H1 (cell line): ENCODE results near the gene NAP1L5. TPM values are rescaled to one million over a fixed set of nuclear protein-coding genes. Genes with fewer than 3 reads are reported as not detected.

Experiments used
- KDM5A ChIP-seq: fragments of 200-600 bp; IDR thresholded peaks from 2 replicates; pipeline ENCODE4 v1.7.1; 2012; ENCODE audit warnings: mild to moderate bottlenecking, low read length, inconsistent platforms, mixed read lengths
- RXRA ChIP-seq: IDR thresholded peaks from 2 replicates; pipeline ENCODE4 v1.6.1; 2011; ENCODE audit warnings: low read depth, mild to moderate bottlenecking, low read length, moderate library complexity; ENCODE audit not compliant: insufficient read depth
- polyA plus RNA-seq, 7 experiments: library from polyadenylated mRNA; depleted of rRNA in 3 of 7; stranded (reverse) in 5 of 7; unstranded in 2 of 7; fragments of >200 nt in 5 of 7; fragments of 200-250 nt in 2 of 7; gene quantifications; 1 replicate in 5 of 7; 2 replicates in 1 of 7; 4 replicates in 1 of 7; pipeline versions ENCODE4 v1.2.1 to v1.2.3, GENCODE V29; 2011 to 2013; ENCODE audit warnings: missing spikeins in 2 of 7, mixed read lengths in 2 of 7
- total RNA-seq: library from RNA; stranded (reverse); fragmentation: NEBNext Ultra II Directional; extraction: Animal tissue kit (Norgen Biotek cat#: 25700); gene quantifications from 2 replicates; pipeline ENCODE4 v1.2.1, GENCODE V29; 2021
- TF ChIP-seq, protein P1 (sequence below): fragments of 300-600 bp; sonication (generic); IDR thresholded peaks from 2 replicates; pipeline ENCODE4 v1.7.1; 2012; ENCODE audit warnings: low read length, moderate library complexity, mild to moderate bottlenecking, inconsistent platforms; ENCODE audit not compliant: insufficient replicate concordance

The NAP1L5 gene
- total and polyA plus RNA-seq, 2 of the 8 experiments (the other 6 are each of a cell fraction or from before 2014, with no cell fraction given) = 1.3 to 2.7 TPM

DNA sequence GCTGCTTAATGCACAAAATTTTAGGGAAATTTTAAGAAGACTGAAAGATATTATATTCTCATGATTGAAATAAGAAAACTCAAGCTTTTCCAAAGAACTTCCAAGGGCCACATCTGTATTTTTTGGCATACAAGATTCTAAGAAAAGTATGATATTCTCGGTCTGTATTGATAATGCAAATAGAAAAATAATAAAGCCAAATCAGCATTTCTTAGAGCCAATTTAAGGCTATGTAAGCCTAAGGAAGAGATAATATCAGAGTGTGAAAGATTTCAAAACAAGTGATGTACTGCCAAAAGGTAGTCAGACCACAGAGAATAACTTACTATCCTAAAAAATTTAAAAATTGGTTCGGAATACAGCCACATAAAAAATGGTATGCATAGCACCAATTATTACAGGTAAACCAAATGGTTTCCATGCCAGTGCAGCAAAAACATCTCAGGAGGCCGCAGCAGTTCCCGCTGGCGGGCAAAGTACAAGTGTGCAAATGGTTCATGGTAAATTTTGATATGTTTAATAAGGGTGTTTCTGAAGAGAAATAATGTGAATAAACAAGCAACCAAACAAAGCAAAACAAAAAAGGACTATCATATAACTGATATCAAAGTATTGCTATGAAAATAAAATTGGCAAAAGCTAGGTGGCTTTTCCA lies 35.2 kb upstream of the NAP1L5 start (continued):
- TF ChIP-seq, protein P1, sequence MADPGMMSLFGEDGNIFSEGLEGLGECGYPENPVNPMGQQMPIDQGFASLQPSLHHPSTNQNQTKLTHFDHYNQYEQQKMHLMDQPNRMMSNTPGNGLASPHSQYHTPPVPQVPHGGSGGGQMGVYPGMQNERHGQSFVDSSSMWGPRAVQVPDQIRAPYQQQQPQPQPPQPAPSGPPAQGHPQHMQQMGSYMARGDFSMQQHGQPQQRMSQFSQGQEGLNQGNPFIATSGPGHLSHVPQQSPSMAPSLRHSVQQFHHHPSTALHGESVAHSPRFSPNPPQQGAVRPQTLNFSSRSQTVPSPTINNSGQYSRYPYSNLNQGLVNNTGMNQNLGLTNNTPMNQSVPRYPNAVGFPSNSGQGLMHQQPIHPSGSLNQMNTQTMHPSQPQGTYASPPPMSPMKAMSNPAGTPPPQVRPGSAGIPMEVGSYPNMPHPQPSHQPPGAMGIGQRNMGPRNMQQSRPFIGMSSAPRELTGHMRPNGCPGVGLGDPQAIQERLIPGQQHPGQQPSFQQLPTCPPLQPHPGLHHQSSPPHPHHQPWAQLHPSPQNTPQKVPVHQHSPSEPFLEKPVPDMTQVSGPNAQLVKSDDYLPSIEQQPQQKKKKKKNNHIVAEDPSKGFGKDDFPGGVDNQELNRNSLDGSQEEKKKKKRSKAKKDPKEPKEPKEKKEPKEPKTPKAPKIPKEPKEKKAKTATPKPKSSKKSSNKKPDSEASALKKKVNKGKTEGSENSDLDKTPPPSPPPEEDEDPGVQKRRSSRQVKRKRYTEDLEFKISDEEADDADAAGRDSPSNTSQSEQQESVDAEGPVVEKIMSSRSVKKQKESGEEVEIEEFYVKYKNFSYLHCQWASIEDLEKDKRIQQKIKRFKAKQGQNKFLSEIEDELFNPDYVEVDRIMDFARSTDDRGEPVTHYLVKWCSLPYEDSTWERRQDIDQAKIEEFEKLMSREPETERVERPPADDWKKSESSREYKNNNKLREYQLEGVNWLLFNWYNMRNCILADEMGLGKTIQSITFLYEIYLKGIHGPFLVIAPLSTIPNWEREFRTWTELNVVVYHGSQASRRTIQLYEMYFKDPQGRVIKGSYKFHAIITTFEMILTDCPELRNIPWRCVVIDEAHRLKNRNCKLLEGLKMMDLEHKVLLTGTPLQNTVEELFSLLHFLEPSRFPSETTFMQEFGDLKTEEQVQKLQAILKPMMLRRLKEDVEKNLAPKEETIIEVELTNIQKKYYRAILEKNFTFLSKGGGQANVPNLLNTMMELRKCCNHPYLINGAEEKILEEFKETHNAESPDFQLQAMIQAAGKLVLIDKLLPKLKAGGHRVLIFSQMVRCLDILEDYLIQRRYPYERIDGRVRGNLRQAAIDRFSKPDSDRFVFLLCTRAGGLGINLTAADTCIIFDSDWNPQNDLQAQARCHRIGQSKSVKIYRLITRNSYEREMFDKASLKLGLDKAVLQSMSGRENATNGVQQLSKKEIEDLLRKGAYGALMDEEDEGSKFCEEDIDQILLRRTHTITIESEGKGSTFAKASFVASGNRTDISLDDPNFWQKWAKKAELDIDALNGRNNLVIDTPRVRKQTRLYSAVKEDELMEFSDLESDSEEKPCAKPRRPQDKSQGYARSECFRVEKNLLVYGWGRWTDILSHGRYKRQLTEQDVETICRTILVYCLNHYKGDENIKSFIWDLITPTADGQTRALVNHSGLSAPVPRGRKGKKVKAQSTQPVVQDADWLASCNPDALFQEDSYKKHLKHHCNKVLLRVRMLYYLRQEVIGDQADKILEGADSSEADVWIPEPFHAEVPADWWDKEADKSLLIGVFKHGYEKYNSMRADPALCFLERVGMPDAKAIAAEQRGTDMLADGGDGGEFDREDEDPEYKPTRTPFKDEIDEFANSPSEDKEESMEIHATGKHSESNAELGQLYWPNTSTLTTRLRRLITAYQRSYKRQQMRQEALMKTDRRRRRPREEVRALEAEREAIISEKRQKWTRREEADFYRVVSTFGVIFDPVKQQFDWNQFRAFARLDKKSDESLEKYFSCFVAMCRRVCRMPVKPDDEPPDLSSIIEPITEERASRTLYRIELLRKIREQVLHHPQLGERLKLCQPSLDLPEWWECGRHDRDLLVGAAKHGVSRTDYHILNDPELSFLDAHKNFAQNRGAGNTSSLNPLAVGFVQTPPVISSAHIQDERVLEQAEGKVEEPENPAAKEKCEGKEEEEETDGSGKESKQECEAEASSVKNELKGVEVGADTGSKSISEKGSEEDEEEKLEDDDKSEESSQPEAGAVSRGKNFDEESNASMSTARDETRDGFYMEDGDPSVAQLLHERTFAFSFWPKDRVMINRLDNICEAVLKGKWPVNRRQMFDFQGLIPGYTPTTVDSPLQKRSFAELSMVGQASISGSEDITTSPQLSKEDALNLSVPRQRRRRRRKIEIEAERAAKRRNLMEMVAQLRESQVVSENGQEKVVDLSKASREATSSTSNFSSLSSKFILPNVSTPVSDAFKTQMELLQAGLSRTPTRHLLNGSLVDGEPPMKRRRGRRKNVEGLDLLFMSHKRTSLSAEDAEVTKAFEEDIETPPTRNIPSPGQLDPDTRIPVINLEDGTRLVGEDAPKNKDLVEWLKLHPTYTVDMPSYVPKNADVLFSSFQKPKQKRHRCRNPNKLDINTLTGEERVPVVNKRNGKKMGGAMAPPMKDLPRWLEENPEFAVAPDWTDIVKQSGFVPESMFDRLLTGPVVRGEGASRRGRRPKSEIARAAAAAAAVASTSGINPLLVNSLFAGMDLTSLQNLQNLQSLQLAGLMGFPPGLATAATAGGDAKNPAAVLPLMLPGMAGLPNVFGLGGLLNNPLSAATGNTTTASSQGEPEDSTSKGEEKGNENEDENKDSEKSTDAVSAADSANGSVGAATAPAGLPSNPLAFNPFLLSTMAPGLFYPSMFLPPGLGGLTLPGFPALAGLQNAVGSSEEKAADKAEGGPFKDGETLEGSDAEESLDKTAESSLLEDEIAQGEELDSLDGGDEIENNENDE = no peak
- no peak for TF ChIP-seq KDM5A
- TF ChIP-seq RXRA = no peak
